H1 (cell line): ENCODE measurements around the gene PMEPA1. TPM values are rescaled to one million over a fixed set of nuclear protein-coding genes. Genes with fewer than 3 reads are reported as not detected.

Source experiments
- CTCF ChIA-PET: fragments of 300-600 bp; sonication (Branson Sonifier 250); formaldehyde crosslinking; loops from one replicate; lab custom pipeline; 2021; ENCODE audit not compliant: partially characterized antibody; lab: Charles Lee
- POLR2A ChIA-PET: fragments of 300-600 bp; sonication (Branson Sonifier 250); formaldehyde crosslinking; loops from one replicate; lab custom pipeline; 2021; ENCODE audit warnings: inconsistent platforms; ENCODE audit not compliant: partially characterized antibody; lab: Charles Lee
- DNase-seq, 2 experiments: peaks; one replicate each; pipeline versions ENCODE4 v3.0.0 to v3.0.0-alpha.2; 2010 to 2022; ENCODE audit warnings: low spot score in 2 of 2, low read depth in 1 of 2, mixed read lengths in 1 of 2
- FAIRE-seq: peaks from 2 replicates; lab custom pipeline; 2011; peaks lifted over from hg19 to GRCh38; lab: Jason Lieb, UNC
- H2AFZ ChIP-seq: 2 replicates; pipeline ENCODE4 v1.8.1; 2012; ENCODE audit warnings: low read length, inconsistent platforms
- H2AK5ac ChIP-seq: 2 replicates; pipeline ENCODE4 v1.6.1; 2013; ENCODE audit warnings: low read depth, low read length
- H2BK120ac ChIP-seq: replicated peaks from 2 replicates; pipeline ENCODE3; 2013; ENCODE audit warnings: low read depth, low read length, inconsistent platforms
- H2BK12ac ChIP-seq: 2 replicates; pipeline ENCODE4 v1.6.1; 2013; ENCODE audit warnings: low read depth, low read length
- H2BK15ac ChIP-seq: 2 replicates; pipeline ENCODE4 v1.6.1; 2013; ENCODE audit warnings: low read length
- H2BK20ac ChIP-seq: 2 replicates; pipeline ENCODE4 v1.6.1; 2013; ENCODE audit warnings: low read length
- H2BK5ac ChIP-seq: 2 replicates; pipeline ENCODE4 v1.6.1; 2013; ENCODE audit warnings: low read depth, low read length
- H3K14ac ChIP-seq: 2 replicates; pipeline ENCODE4 v1.6.1; 2013; ENCODE audit warnings: inconsistent platforms; ENCODE audit not compliant: insufficient read length
- H3K18ac ChIP-seq: 2 replicates; pipeline ENCODE4 v1.6.1; 2013; ENCODE audit warnings: low read length; ENCODE audit errors: extremely low read depth
- H3K23ac ChIP-seq: 2 replicates; pipeline ENCODE4 v1.6.1; 2013; ENCODE audit warnings: inconsistent platforms; ENCODE audit not compliant: insufficient read length
- H3K23me2 ChIP-seq: 2 replicates; pipeline ENCODE4 v1.6.1; 2013; ENCODE audit warnings: low read depth, low read length
- H3K27ac ChIP-seq: 2 replicates; pipeline ENCODE4 v1.6.1; 2011; ENCODE audit warnings: low read depth, low read length, inconsistent platforms
- H3K27me3 ChIP-seq, 4 experiments: replicated peaks in 1 of 4; 1 replicate in 1 of 4; 2 replicates in 3 of 4; pipeline versions ENCODE4 v1.6.1 to v1.8.1; 2011 to 2013; ENCODE audit warnings: low read length in 3 of 4, mild to moderate bottlenecking in 3 of 4, inconsistent platforms in 2 of 4, mixed read lengths in 2 of 4, moderate library complexity in 1 of 4; ENCODE audit not compliant: control insufficient read depth in 3 of 4, insufficient read depth in 3 of 4; ENCODE audit errors: extremely low read depth in 1 of 4
- H3K36me3 ChIP-seq, 4 experiments: 2 replicates each; pipeline versions ENCODE4 v1.6.1 to v1.8.1; 2011 to 2013; ENCODE audit warnings: mild to moderate bottlenecking in 4 of 4, low read length in 3 of 4, moderate library complexity in 2 of 4, control low read depth in 1 of 4, inconsistent platforms in 1 of 4; ENCODE audit not compliant: insufficient read depth in 4 of 4, control insufficient read depth in 2 of 4
- H3K4ac ChIP-seq: replicated peaks from 2 replicates; pipeline ENCODE3; 2013; ENCODE audit warnings: low read length, low read depth, mixed read lengths, inconsistent platforms; ENCODE audit not compliant: insufficient read length
- H3K4me1 ChIP-seq, 4 experiments: replicated peaks in 1 of 4; 1 replicate in 1 of 4; 2 replicates in 3 of 4; pipeline versions ENCODE4 v1.6.1 to v1.8.1; 2011 to 2013; ENCODE audit warnings: low read length in 3 of 4, inconsistent platforms in 2 of 4, mixed read lengths in 1 of 4; ENCODE audit not compliant: insufficient read depth in 4 of 4, control insufficient read depth in 3 of 4
- H3K4me2 ChIP-seq, 2 experiments: 2 replicates each; pipeline versions ENCODE4 v1.6.1 to v1.8.1; 2011 to 2013; ENCODE audit warnings: low read depth in 2 of 2, low read length in 2 of 2, control low read depth in 1 of 2, inconsistent platforms in 1 of 2, mild to moderate bottlenecking in 1 of 2; ENCODE audit not compliant: insufficient read depth in 1 of 2
- H3K4me3 ChIP-seq, 4 experiments: fragments of 200-600, 300-600 bp in 1 of 4; sonication (generic), shearing (Covaris generic), sonication (Bioruptor Twin) in 1 of 4; 2 replicates each; pipeline versions ENCODE4 v1.5.1 to v1.8.1; 2011 to 2016; ENCODE audit warnings: low read length in 4 of 4, low read depth in 3 of 4, control low read depth in 2 of 4, inconsistent platforms in 2 of 4, mild to moderate bottlenecking in 2 of 4, mixed read lengths in 1 of 4, moderate library complexity in 1 of 4; ENCODE audit not compliant: insufficient read depth in 2 of 4; ENCODE audit errors: extremely low read depth in 1 of 4
- H3K56ac ChIP-seq: replicated peaks from 2 replicates; pipeline ENCODE3; 2013; ENCODE audit warnings: low read depth, mild to moderate bottlenecking, mixed read lengths, low read length, inconsistent platforms; ENCODE audit not compliant: insufficient read length
- H3K79me1 ChIP-seq: 2 replicates; pipeline ENCODE4 v1.6.1; 2013; ENCODE audit warnings: low read depth, low read length, control low read depth
- H3K79me2 ChIP-seq, 2 experiments: 2 replicates each; pipeline versions ENCODE4 v1.6.1 to v1.8.1; 2012 to 2013; ENCODE audit warnings: low read length in 2 of 2, mild to moderate bottlenecking in 2 of 2, inconsistent platforms in 1 of 2; ENCODE audit not compliant: insufficient read depth in 2 of 2, control insufficient read depth in 1 of 2
- H3K9ac ChIP-seq, 4 experiments: replicated peaks in 1 of 4; 1 replicate in 1 of 4; 2 replicates in 3 of 4; pipeline versions ENCODE4 v1.6.1 to v1.8.1; 2011 to 2013; ENCODE audit warnings: low read depth in 3 of 4, low read length in 3 of 4, control low read depth in 2 of 4, mild to moderate bottlenecking in 2 of 4, moderate library complexity in 2 of 4, inconsistent platforms in 1 of 4; ENCODE audit errors: extremely low read depth in 1 of 4
- H3K9me3 ChIP-seq, 2 experiments: 2 replicates each; pipeline versions ENCODE4 v1.6.1 to v1.8.1; 2012 to 2013; ENCODE audit warnings: mild to moderate bottlenecking in 2 of 2, moderate library complexity in 2 of 2, control low read depth in 1 of 2, inconsistent platforms in 1 of 2, low read depth in 1 of 2, low read length in 1 of 2, mixed read lengths in 1 of 2; ENCODE audit not compliant: insufficient read depth in 2 of 2
- H4K20me1 ChIP-seq, 2 experiments: replicated peaks in 1 of 2; 2 replicates each; pipeline versions ENCODE3 to v1.8.1; 2011 to 2013; ENCODE audit warnings: inconsistent platforms in 2 of 2, low read length in 2 of 2, mild to moderate bottlenecking in 1 of 2; ENCODE audit not compliant: insufficient read depth in 2 of 2, control insufficient read depth in 1 of 2
- H4K5ac ChIP-seq: 2 replicates; pipeline ENCODE4 v1.6.1; 2013; ENCODE audit warnings: low read length, low read depth, mixed read lengths, inconsistent platforms; ENCODE audit not compliant: insufficient read length
- H4K8ac ChIP-seq: 2 replicates; pipeline ENCODE4 v1.8.0; 2013; ENCODE audit warnings: mild to moderate bottlenecking, moderate library complexity, low read length, inconsistent platforms; ENCODE audit not compliant: insufficient read depth; ENCODE audit errors: extremely low read depth
- H4K91ac ChIP-seq: replicated peaks from 2 replicates; pipeline ENCODE3; 2013; ENCODE audit warnings: low read length, mixed read lengths, inconsistent platforms; ENCODE audit not compliant: insufficient read length
- CTBP2 ChIP-seq: IDR thresholded peaks from 2 replicates; pipeline ENCODE4 v1.7.0; 2011; ENCODE audit warnings: borderline replicate concordance, mild to moderate bottlenecking, moderate library complexity, mixed read lengths, low read length; ENCODE audit not compliant: insufficient read depth, insufficient read length
- GABPA ChIP-seq: IDR thresholded peaks from 2 replicates; pipeline ENCODE4 v1.6.1; 2011; ENCODE audit warnings: mild to moderate bottlenecking, low read length, moderate library complexity, borderline replicate concordance; ENCODE audit not compliant: insufficient read depth
- NRF1 ChIP-seq: IDR thresholded peaks from 2 replicates; pipeline ENCODE4 v1.6.1; 2011; ENCODE audit warnings: mild to moderate bottlenecking, low read depth, low read length, improper control_type of control experiment
- whole genome bisulfite sequencing, 2 experiments: shearing (Covaris generic) in 1 of 2; methylation state at CpG; one replicate each; pipeline versions ENCODE4 v1.1.6 to v1.1.7; 2013 to 2015; ENCODE audit warnings: low lambda C conversion rate in 2 of 2, mixed read lengths in 2 of 2, inconsistent platforms in 1 of 2, low coverage in 1 of 2, missing lambda C conversion rate in 1 of 2; ENCODE audit not compliant: insufficient replicate concordance in 2 of 2, insufficient coverage in 1 of 2, insufficient read length in 1 of 2; ENCODE audit errors: extremely low coverage in 1 of 2, missing lambda C conversion rate in 1 of 2; 5-methylcytosine and 5-hydroxymethylcytosine counted together
- polyA plus RNA-seq, 7 experiments: library from polyadenylated mRNA; depleted of rRNA in 3 of 7; stranded (reverse) in 5 of 7; unstranded in 2 of 7; fragments of >200 nt in 5 of 7; fragments of 200-250 nt in 2 of 7; gene quantifications; 1 replicate in 5 of 7; 2 replicates in 1 of 7; 4 replicates in 1 of 7; pipeline versions ENCODE4 v1.2.1 to v1.2.3, GENCODE V29; 2011 to 2013; ENCODE audit warnings: missing spikeins in 2 of 7, mixed read lengths in 2 of 7
- total RNA-seq: library from RNA; stranded (reverse); fragmentation: NEBNext Ultra II Directional; extraction: Animal tissue kit (Norgen Biotek cat#: 25700); gene quantifications from 2 replicates; pipeline ENCODE4 v1.2.1, GENCODE V29; 2021

PMEPA1 gene
- total and polyA plus RNA-seq, 2 of the 8 experiments (the other 6 are each of a cell fraction or from before 2014, with no cell fraction given): 12.7 to 20.5 TPM

- Histone ChIP-seq H3K23me2 (no peaks in the 10 kb centered on the region), H4K8ac (no peak overlapping the region), H4K20me1 (no peaks in the 10 kb centered on the region), H3K36me3 (no peaks in the 10 kb centered on the region), H3K4me1 (no peaks in the 10 kb centered on the region), H2BK120ac (no peak overlapping the region), H3K27ac (no peak overlapping the region), H4K91ac (no peak overlapping the region), H4K5ac (no peak overlapping the region), H3K56ac (no peak overlapping the region), H2BK5ac (no peak overlapping the region), H3K79me1 (no peaks in the 10 kb centered on the region), H2BK12ac (no peak overlapping the region), H2BK20ac (no peak overlapping the region), H3K14ac (no peak overlapping the region), H3K18ac (no peak overlapping the region), H3K27me3 (no peaks in the 10 kb centered on the region), H3K9ac (no peak overlapping the region), H2AFZ (no peak overlapping the region), H3K4me3 (no peak overlapping the region), H3K4me2 (no peak overlapping the region), H3K23ac (no peak overlapping the region), H3K4ac (no peak overlapping the region), H3K9me3 (no peaks in the 10 kb centered on the region), H3K79me2 (no peaks in the 10 kb centered on the region), H2AK5ac (no peak overlapping the region), H2BK15ac (no peak overlapping the region)
- TF ChIP-seq CTBP2: no peak
- TF ChIP-seq NRF1: no peak
- no peak for TF ChIP-seq GABPA
- WGBS, 2 experiments: 93% methylated on average over 4 of the region's 6 CpGs; no CpG with 5 or more reads in 1 of the 2 experiments
- DNase-seq (peak in 1 of 2 experiments; percentile 19), FAIRE-seq (no peak)
- POLR2A ChIA-PET: no interaction called here
- CTCF ChIA-PET: interaction anchor here (1.2 to 2.6 kb wide), 6 partner anchors 9 to 468 kb away, joined by 3 to 9 read pairs (median 4); no protein-coding TSS in a partner anchor
Measured at GRCh38 chr20:57618764-57619050, 91.1 kb downstream of the PMEPA1 start.
